ENCODE data around the gene WRNIP1. TPM values are rescaled to one million over a fixed set of nuclear protein-coding genes. Genes with fewer than 3 reads are reported as not detected.
A peak's percentile ranks its signal among the peaks of the same experiment; 100 is the strongest.

WRNIP1 gene
- total and polyA plus RNA-seq, 2 of the 13 experiments (the other 11 are each of a cell fraction or from before 2014, with no cell fraction given) = 77.7 to 90.3 TPM

DNA sequence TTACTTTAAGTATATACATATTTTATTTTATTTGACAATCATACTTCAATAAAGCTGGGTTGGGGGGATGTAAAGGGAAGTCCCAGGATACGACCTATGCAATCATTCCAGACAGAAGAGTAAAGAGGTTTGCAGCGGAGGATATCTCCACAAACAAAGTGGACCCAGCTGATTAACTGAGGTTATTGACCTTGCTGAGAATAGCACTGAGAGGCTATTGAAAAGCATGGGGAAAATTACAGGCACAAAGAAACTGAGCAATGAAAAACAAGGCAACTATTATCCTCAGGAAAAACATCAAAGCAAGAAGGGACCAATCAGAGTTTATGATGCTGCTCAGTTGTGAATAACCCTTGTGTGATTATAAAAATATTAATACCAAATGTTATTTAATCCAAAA lies 43.8 kb downstream of the WRNIP1 start (continued):
- TF ChIP-seq, protein P1, sequence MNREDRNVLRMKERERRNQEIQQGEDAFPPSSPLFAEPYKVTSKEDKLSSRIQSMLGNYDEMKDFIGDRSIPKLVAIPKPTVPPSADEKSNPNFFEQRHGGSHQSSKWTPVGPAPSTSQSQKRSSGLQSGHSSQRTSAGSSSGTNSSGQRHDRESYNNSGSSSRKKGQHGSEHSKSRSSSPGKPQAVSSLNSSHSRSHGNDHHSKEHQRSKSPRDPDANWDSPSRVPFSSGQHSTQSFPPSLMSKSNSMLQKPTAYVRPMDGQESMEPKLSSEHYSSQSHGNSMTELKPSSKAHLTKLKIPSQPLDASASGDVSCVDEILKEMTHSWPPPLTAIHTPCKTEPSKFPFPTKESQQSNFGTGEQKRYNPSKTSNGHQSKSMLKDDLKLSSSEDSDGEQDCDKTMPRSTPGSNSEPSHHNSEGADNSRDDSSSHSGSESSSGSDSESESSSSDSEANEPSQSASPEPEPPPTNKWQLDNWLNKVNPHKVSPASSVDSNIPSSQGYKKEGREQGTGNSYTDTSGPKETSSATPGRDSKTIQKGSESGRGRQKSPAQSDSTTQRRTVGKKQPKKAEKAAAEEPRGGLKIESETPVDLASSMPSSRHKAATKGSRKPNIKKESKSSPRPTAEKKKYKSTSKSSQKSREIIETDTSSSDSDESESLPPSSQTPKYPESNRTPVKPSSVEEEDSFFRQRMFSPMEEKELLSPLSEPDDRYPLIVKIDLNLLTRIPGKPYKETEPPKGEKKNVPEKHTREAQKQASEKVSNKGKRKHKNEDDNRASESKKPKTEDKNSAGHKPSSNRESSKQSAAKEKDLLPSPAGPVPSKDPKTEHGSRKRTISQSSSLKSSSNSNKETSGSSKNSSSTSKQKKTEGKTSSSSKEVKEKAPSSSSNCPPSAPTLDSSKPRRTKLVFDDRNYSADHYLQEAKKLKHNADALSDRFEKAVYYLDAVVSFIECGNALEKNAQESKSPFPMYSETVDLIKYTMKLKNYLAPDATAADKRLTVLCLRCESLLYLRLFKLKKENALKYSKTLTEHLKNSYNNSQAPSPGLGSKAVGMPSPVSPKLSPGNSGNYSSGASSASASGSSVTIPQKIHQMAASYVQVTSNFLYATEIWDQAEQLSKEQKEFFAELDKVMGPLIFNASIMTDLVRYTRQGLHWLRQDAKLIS (CRISPR knock-in tag; IDR thresholded peaks at IDR 0.05) = no peak
- no peak for TF ChIP-seq SRSF1 (optimal IDR thresholded peaks at IDR 0.05; ENCODE audit: low read depth, low read length)
- no peak for TF ChIP-seq ZNF776 (CRISPR knock-in tag; IDR thresholded peaks at IDR 0.05)
- TF ChIP-seq HOXA5 (CRISPR knock-in tag; IDR thresholded peaks at IDR 0.05) = no peak
- no peak for TF ChIP-seq JARID2 (CRISPR knock-in tag; IDR thresholded peaks at IDR 0.05; ENCODE audit: insufficient replicate concordance)
- TF ChIP-seq, protein P2, sequence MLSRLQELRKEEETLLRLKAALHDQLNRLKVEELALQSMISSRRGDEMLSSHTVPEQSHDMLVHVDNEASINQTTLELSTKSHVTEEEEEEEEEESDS (CRISPR knock-in tag; IDR thresholded peaks at IDR 0.05; ENCODE audit: borderline replicate concordance) = no peak
- TF ChIP-seq HCFC1 (IDR thresholded peaks at IDR 0.05; ENCODE audit: low read depth, low read length) = no peak
- TF ChIP-seq ZNF773 (CRISPR knock-in tag; IDR thresholded peaks at IDR 0.05; ENCODE audit: borderline replicate concordance) = no peak
- no peak for TF ChIP-seq SRY (CRISPR knock-in tag; IDR thresholded peaks at IDR 0.05)
- TF ChIP-seq ZNF468 (CRISPR knock-in tag; IDR thresholded peaks at IDR 0.05) = no peak
- TF ChIP-seq REPIN1 (CRISPR knock-in tag; IDR thresholded peaks at IDR 0.05; ENCODE audit: borderline replicate concordance, low read depth) = 0 out of 2 replicates have a peak, but pooled peaks have one; percentile 28
- TF ChIP-seq ZNF83 (CRISPR knock-in tag; IDR thresholded peaks at IDR 0.05; ENCODE audit: borderline replicate concordance) = no peak
- TF ChIP-seq ZNF614 (CRISPR knock-in tag; IDR thresholded peaks at IDR 0.05; ENCODE audit: borderline replicate concordance) = peak; percentile 62; the same call in 1 of the 2 replicates
- TF ChIP-seq TCF7L2 (IDR thresholded peaks at IDR 0.05; ENCODE audit: low read depth, low read length) = no peak
- TF ChIP-seq ZFP62 (CRISPR knock-in tag; IDR thresholded peaks at IDR 0.05) = no peak
- TF ChIP-seq ATF7-NPFF (CRISPR knock-in tag; IDR thresholded peaks at IDR 0.05; ENCODE audit: low read depth) = no peak
- TF ChIP-seq, protein P3, sequence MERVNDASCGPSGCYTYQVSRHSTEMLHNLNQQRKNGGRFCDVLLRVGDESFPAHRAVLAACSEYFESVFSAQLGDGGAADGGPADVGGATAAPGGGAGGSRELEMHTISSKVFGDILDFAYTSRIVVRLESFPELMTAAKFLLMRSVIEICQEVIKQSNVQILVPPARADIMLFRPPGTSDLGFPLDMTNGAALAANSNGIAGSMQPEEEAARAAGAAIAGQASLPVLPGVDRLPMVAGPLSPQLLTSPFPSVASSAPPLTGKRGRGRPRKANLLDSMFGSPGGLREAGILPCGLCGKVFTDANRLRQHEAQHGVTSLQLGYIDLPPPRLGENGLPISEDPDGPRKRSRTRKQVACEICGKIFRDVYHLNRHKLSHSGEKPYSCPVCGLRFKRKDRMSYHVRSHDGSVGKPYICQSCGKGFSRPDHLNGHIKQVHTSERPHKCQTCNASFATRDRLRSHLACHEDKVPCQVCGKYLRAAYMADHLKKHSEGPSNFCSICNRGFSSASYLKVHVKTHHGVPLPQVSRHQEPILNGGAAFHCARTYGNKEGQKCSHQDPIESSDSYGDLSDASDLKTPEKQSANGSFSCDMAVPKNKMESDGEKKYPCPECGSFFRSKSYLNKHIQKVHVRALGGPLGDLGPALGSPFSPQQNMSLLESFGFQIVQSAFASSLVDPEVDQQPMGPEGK (CRISPR knock-in tag; IDR thresholded peaks at IDR 0.05) = peak; percentile 14; the same call in 1 of the 2 replicates
- TF ChIP-seq, protein P4, sequence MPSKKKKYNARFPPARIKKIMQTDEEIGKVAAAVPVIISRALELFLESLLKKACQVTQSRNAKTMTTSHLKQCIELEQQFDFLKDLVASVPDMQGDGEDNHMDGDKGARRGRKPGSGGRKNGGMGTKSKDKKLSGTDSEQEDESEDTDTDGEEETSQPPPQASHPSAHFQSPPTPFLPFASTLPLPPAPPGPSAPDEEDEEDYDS (CRISPR knock-in tag; IDR thresholded peaks at IDR 0.05) = peak; percentile 15; the same call in 1 of the 2 replicates
- no peak for TF ChIP-seq FIP1L1 (IDR thresholded peaks at IDR 0.05; ENCODE audit: borderline replicate concordance, insufficient read depth, low read depth, low read length)
- no peak for TF ChIP-seq ZNF629 (CRISPR knock-in tag; conservative IDR thresholded peaks at IDR 0.05)
- TF ChIP-seq, protein P5, sequence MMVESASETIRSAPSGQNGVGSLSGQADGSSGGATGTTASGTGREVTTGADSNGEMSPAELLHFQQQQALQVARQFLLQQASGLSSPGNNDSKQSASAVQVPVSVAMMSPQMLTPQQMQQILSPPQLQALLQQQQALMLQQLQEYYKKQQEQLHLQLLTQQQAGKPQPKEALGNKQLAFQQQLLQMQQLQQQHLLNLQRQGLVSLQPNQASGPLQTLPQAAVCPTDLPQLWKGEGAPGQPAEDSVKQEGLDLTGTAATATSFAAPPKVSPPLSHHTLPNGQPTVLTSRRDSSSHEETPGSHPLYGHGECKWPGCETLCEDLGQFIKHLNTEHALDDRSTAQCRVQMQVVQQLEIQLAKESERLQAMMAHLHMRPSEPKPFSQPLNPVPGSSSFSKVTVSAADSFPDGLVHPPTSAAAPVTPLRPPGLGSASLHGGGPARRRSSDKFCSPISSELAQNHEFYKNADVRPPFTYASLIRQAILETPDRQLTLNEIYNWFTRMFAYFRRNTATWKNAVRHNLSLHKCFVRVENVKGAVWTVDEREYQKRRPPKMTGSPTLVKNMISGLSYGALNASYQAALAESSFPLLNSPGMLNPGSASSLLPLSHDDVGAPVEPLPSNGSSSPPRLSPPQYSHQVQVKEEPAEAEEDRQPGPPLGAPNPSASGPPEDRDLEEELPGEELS (CRISPR knock-in tag; IDR thresholded peaks at IDR 0.05) = peak; percentile 38; the same call in 1 of the 2 replicates
- TF ChIP-seq JUNB (CRISPR knock-in tag; IDR thresholded peaks at IDR 0.05; ENCODE audit: borderline replicate concordance) = no peak

Data from HepG2 (cell line).